BLaER1 treated with 17β-estradiol and CSF1 and Interleukin-3, amounts not matched to agents 10 nM and 100 nM (cell line): ENCODE data around the gene TFDP1.

Experiments used
- H3K27ac ChIP-seq, 11 experiments: shearing (Covaris generic); formaldehyde crosslinking; 2 replicates each; pipeline ENCODE4 v1.8.1; 2022
- H3K27me3 ChIP-seq, 11 experiments: shearing (Covaris generic); formaldehyde crosslinking; 2 replicates each; pipeline ENCODE4 v1.8.1; 2022
- H3K36me3 ChIP-seq, 11 experiments: shearing (Covaris generic); formaldehyde crosslinking; 2 replicates each; pipeline ENCODE4 v1.8.1; 2022
- H3K4me1 ChIP-seq, 10 experiments: shearing (Covaris generic); formaldehyde crosslinking; 2 replicates each; pipeline ENCODE4 v1.8.1; 2022
- H3K4me2 ChIP-seq, 11 experiments: shearing (Covaris generic); formaldehyde crosslinking; 2 replicates each; pipeline ENCODE4 v1.8.1; 2022
- H3K4me3 ChIP-seq, 10 experiments: shearing (Covaris generic); formaldehyde crosslinking; 2 replicates each; pipeline ENCODE4 v1.8.1; 2022
- H3K9ac ChIP-seq, 11 experiments: shearing (Covaris generic); formaldehyde crosslinking; 2 replicates each; pipeline ENCODE4 v1.8.1; 2022
- H3K9me3 ChIP-seq, 11 experiments: shearing (Covaris generic); formaldehyde crosslinking; replicated peaks in 1 of 11; 2 replicates each; pipeline ENCODE4 v1.8.1; 2022
- H4K20me1 ChIP-seq, 11 experiments: shearing (Covaris generic); formaldehyde crosslinking; 2 replicates each; pipeline ENCODE4 v1.8.1; 2022
- Cebpa-rat ChIP-seq, 11 experiments: shearing (Covaris generic); IDR thresholded peaks; 2 replicates each; pipeline ENCODE4 v1.8.1; 2022

The TFDP1 gene

DNA sequence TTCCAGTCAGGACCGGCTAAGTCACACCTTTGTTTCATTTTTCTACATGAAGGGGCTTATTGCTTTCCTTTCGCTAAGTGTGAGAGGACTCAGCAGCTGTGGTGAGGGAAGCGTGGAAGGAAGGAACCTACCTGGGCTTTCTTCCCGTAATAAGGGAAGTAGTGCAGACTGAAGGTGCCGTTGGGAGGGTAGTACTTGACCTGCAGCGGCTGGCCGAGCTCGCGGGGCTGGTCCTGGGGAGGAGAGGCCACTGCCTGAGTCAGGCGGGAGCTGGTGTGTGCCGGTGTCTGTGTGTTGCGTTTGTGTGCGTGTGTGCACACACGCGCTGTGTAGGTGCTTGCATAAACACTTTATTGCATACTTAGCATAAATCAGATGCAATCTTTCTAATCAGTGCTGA lies 65.7 kb downstream of the TFDP1 start:
- H3K4me2 ChIP-seq = no peak overlapping the region

GRCh38 chr13:113650731-113651148 lies 66.2 kb downstream of the TFDP1 start:
- Histone ChIP-seq H3K27ac (no peak overlapping the region), H3K9me3 (no peaks in the 10 kb centered on the region), H3K4me2 (no peak overlapping the region), H3K4me3 (no peak overlapping the region), H3K9ac (no peak overlapping the region), H3K27me3 (peaks cover 0 to 15% (median 0%) of the 10 kb centered on the region in 11 experiments; a peak in 9 of 22 replicates), H3K36me3 (no peaks in the 10 kb centered on the region; a peak in 1 of 22 replicates), H3K4me1 (peaks cover 17 to 80% (median 63%) of the 10 kb centered on the region in 10 experiments), H4K20me1 (peaks cover 0 to 46% (median 7%) of the 10 kb centered on the region in 11 experiments; a peak in 12 of 22 replicates)
- no peak for TF ChIP-seq Cebpa-rat (IDR thresholded peaks at IDR 0.05)

More for the DNA sequence above, 65.7 kb downstream of the TFDP1 start:
- peaks cover 0 to 10% (median 0%) of the 10 kb centered on the region in 11 experiments; a peak in 7 of 22 replicates for H3K27me3 ChIP-seq
- peaks cover 17 to 80% (median 63%) of the 10 kb centered on the region in 10 experiments for H3K4me1 ChIP-seq
- no peaks in the 10 kb centered on the region for H3K9me3 ChIP-seq
- TF ChIP-seq Cebpa-rat (IDR thresholded peaks at IDR 0.05) = no peak
- peaks cover 0 to 42% (median 5%) of the 10 kb centered on the region in 11 experiments; a peak in 11 of 22 replicates for H4K20me1 ChIP-seq
- no peak overlapping the region for H3K9ac ChIP-seq
- no peak overlapping the region for H3K27ac ChIP-seq
- no peak overlapping the region for H3K4me3 ChIP-seq
- H3K36me3 ChIP-seq = peaks cover 0 to 1% (median 0%) of the 10 kb centered on the region in 11 experiments; a peak in 1 of 22 replicates

DNA sequence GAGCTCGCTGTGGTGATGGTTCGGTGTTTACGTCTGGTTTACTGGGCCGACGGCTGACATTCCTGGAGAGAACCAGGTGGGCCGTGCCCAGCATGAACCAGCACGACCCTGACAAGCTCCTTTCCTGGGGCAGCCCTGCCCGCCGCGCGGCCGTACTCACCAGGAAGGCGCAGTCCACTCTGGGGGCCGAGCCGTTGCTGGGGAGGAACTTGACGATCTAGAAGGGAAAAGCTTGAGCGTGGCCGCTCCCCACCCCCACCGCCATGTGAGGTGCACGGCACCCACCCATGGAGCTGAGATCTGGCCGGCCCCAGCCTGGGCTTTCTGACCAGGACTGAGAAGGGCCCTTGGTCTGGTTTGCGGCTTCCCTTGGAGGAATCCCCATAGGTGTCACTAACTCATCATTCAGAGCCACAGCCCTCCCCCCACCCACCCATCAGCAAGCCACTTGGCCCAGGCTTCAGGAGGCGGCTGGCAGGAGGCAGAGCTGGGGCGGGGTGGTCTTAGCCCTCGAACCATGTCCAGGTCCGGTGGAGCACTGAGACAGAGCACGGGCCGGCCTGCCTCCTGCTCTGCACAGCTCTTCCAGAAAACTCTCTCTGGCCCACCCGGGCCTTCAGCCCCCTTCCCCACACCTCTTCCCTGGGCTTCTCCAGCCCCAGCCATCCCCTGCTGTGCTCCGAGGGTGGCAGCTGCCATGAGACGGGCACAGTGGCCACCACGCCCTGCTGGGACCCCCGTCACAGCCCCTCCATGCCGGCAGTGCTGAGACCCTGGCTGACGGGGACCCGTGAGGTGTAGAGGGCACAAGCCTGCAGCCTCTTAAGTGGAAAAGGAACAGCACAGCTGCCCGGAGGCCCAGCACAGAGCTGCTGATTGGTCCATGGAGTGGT lies 67.2 kb downstream of the TFDP1 start:
- no peaks in the 10 kb centered on the region; a peak in 1 of 22 replicates for H3K36me3 ChIP-seq
- H3K4me2 ChIP-seq = peak overlapping the region in 9 of 11 experiments; percentile 44 to 97 (median 75); a peak in 17 of 22 replicates
- H3K9me3 ChIP-seq = no peaks in the 10 kb centered on the region
- no peak for TF ChIP-seq Cebpa-rat (IDR thresholded peaks at IDR 0.05)
- peaks cover 14 to 80% (median 63%) of the 10 kb centered on the region in 10 experiments for H3K4me1 ChIP-seq
- peaks cover 0 to 56% (median 17%) of the 10 kb centered on the region in 11 experiments; a peak in 13 of 22 replicates for H4K20me1 ChIP-seq
- no peak overlapping the region for H3K4me3 ChIP-seq
- no peak overlapping the region for H3K9ac ChIP-seq
- H3K27me3 ChIP-seq = peaks cover 0 to 25% (median 8%) of the 10 kb centered on the region in 11 experiments; a peak in 13 of 22 replicates
- no peak overlapping the region for H3K27ac ChIP-seq

DNA sequence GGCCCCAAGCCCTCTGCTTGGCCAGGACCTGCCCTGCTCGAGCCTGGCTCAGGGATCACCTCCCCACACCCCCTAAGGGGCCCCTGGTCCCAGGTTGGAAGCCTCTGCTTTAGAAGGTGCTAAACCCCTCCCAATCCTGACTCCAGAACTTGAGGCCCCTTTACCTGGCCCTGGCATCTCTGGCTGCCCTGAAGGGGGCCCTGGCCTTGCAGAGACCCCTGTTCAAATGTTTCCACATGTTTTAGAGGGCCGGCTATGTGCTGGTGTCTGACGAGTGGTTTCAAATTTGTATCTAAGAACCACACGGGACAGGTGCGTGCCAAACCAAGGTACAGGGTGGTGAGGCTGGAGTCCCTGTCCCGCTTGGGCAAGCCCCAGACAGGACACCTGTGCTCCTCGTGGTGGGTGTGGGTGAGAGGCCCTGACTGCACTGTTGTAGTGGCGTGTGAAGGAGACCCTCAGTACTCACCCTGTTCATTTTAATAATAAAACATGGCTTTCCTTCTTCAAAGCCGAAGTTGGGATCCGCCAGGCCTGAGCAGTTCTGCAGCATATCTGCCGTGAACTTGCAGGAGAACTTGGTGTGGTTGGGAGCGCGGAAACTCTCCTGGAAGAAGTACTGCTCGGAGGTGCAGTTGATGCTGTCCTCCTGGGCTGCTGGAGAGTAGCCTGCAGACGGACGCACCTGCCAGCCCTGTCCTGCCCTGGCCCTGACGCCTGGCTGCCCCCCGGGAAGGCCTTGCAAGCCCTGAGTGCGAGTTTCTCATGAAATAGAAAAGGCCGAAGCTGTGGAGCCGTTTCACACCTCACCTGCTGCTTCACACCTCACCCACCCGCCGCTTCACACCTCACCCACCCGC lies 68.1 kb downstream of the TFDP1 start:
- peaks cover 0 to 34% (median 14%) of the 10 kb centered on the region in 11 experiments; a peak in 13 of 22 replicates for H3K27me3 ChIP-seq
- no peak overlapping the region for H3K27ac ChIP-seq
- H3K4me2 ChIP-seq = peak overlapping the region in 10 of 11 experiments; percentile 13 to 97 (median 72); a peak in 18 of 22 replicates
- H3K9ac ChIP-seq = peak overlapping the region in 1 of 11 experiments; percentile 12; a peak in 1 of 22 replicates
- peaks cover 14 to 80% (median 63%) of the 10 kb centered on the region in 10 experiments for H3K4me1 ChIP-seq
- H3K4me3 ChIP-seq = no peak overlapping the region
- peaks cover 0 to 63% (median 24%) of the 10 kb centered on the region in 11 experiments; a peak in 13 of 22 replicates for H4K20me1 ChIP-seq
- TF ChIP-seq Cebpa-rat (IDR thresholded peaks at IDR 0.05) = no peak
- H3K9me3 ChIP-seq = no peaks in the 10 kb centered on the region
- H3K36me3 ChIP-seq = no peaks in the 10 kb centered on the region; a peak in 1 of 22 replicates

DNA sequence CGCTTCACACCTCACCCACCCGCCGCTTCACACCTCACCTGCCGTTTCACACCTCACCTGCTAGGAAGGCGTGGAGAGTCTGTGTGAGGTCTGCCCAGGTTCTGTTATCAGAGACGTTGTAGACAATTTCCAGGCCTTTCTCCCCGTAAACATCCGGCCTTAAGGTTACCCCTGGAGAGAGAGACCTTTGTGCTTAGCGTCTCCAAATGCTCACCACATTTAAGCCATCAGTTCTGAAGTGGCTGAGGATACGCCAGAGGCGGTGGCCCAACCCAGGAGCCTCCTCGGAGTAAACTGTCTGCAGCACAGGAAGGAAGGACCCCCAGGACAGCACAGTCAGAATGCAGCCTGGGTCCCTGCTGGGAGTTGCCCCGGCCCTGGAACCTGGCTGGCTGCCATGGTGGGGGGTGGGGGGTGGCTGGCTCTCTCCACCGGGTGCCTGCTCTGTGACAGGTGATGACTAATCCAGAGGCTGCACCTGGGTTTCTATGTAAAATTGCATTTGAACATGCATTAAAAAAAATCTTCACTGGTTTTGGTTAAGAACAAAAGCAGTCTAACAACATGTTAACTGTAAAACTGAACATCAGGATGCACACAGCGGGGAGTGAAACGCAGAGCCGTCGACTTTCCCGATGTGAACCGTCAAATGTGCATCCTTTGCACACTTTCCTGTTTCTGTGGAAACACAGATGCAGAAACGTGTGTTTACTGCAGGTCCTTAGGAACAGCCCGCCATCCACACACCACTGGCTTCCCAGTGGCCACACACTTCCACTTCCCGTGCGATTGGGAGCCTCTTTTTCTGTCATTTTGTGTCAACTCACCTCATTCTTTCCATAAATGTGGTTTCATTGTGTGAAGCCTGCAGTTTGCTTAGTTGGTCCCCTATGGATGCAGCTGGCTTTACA lies 69.0 kb downstream of the TFDP1 start:
- TF ChIP-seq Cebpa-rat (IDR thresholded peaks at IDR 0.05) = no peak
- no peaks in the 10 kb centered on the region for H3K36me3 ChIP-seq
- no peak overlapping the region for H3K27ac ChIP-seq
- H3K4me3 ChIP-seq = no peak overlapping the region
- peaks cover 0 to 70% (median 25%) of the 10 kb centered on the region in 11 experiments; a peak in 13 of 22 replicates for H4K20me1 ChIP-seq
- H3K4me1 ChIP-seq = peaks cover 12 to 85% (median 68%) of the 10 kb centered on the region in 10 experiments
- H3K9me3 ChIP-seq = no peaks in the 10 kb centered on the region
- H3K27me3 ChIP-seq = peaks cover 0 to 38% (median 14%) of the 10 kb centered on the region in 11 experiments; a peak in 13 of 22 replicates
- peak overlapping the region in 10 of 11 experiments; percentile 13 to 97 (median 72); a peak in 19 of 22 replicates for H3K4me2 ChIP-seq
- peak overlapping the region in 1 of 11 experiments; percentile 3; a peak in 2 of 22 replicates for H3K9ac ChIP-seq

DNA sequence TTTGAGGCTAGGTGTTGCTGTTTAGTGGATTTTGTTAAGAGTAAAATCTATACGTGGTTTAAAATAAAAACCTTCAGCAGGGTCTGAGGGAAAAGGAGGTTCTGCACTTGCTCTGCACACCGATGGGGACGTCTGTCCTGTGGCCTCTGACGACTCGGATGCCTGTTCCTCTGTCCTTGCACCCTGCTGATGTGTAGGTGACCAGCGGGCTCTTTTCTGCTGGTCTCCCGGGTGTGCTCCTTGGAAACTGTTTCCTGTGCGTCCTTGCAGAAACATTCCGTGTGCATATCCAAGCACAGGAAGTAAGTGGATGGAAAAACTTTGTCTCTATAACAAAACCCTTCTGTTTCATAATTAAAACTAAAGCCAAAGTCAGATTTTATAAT lies 69.6 kb downstream of the TFDP1 start:
- peaks cover 0 to 38% (median 14%) of the 10 kb centered on the region in 11 experiments; a peak in 13 of 22 replicates for H3K27me3 ChIP-seq
- H3K4me1 ChIP-seq = peaks cover 12 to 89% (median 70%) of the 10 kb centered on the region in 10 experiments
- peak overlapping the region in 8 of 11 experiments; percentile 56 to 97 (median 76); a peak in 12 of 22 replicates for H3K4me2 ChIP-seq
- H3K9me3 ChIP-seq = no peaks in the 10 kb centered on the region
- TF ChIP-seq Cebpa-rat (IDR thresholded peaks at IDR 0.05) = no peak
- peaks cover 0 to 70% (median 25%) of the 10 kb centered on the region in 11 experiments; a peak in 13 of 22 replicates for H4K20me1 ChIP-seq
- H3K36me3 ChIP-seq = no peaks in the 10 kb centered on the region
- no peak overlapping the region for H3K9ac ChIP-seq
- H3K27ac ChIP-seq = no peak overlapping the region
- H3K4me3 ChIP-seq = no peak overlapping the region

DNA sequence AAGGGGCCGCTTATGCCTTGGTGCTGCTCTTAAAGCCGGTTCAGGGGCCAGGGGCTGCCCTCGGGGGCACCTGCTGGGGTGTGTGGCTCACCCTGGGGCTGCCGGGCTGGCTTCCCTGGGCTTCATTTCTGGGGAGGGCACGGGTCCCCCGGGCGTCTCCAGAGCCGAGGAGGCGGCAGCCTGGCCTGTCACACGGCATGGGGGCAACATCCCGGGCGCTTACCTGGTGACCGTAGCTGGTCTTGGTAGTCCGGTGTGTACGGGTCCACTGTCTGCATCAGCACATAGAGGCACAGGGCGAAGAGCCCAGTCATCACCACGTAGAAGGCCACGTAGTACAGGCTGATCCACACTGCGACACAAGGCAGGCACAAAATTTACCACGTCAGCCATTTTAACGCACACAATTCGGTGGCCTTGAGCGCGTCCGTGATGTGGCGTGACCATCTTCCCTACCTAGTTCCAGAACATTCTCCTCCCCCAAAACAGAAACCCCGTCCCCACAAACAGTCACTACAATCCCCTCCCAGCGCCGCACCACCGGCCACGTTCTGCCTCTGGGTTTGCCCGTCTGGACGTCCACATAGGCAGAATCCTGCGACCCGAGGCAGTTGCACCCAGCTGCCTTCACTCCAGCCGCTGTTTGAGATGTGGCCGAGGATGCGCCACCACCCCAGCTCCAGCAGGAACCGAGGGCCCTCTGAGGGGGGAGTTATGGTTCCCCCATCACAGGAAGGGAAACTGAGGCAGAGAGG lies 70.2 kb downstream of the TFDP1 start:
- Histone ChIP-seq H4K20me1 (peaks cover 0 to 70% (median 25%) of the 10 kb centered on the region in 11 experiments; a peak in 13 of 22 replicates), H3K9me3 (no peaks in the 10 kb centered on the region), H3K4me2 (peak overlapping the region in 6 of 11 experiments; percentile 56 to 97 (median 95); a peak in 10 of 22 replicates), H3K27ac (no peak overlapping the region), H3K9ac (no peak overlapping the region), H3K27me3 (peaks cover 0 to 38% (median 14%) of the 10 kb centered on the region in 11 experiments; a peak in 13 of 22 replicates), H3K36me3 (no peaks in the 10 kb centered on the region), H3K4me1 (peaks cover 12 to 89% (median 70%) of the 10 kb centered on the region in 10 experiments), H3K4me3 (no peak overlapping the region)
- no peak for TF ChIP-seq Cebpa-rat (IDR thresholded peaks at IDR 0.05)
